ENCODE results near the gene UQCC2. TPM values are rescaled to one million over a fixed set of nuclear protein-coding genes. Genes with fewer than 3 reads are reported as not detected.

Gene UQCC2
- total and polyA plus RNA-seq, 2 donors (not counting 1 experiment from before 2014, with no cell fraction given) = 13.2 to 16.6 TPM

DNA sequence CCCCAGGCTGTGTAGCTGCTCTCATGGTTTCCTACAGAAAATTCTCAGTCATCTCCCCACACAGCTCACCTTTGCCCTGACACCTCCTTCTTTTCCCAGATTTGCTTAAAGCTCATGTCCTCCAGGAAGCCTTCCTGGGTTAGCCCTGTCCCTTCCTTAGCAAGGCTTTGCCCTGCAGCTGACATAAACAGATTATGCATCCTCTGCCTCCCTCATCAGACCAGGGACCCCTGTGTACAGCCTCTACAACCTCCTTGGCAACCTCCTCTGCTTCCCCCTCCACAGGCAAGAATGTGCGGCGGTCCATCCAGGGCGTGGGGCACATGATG, 39.8 kb downstream of the UQCC2 start:
- Histone ChIP-seq H3K79me2 (ENCODE audit: control insufficient read depth, insufficient read depth, low read length) (no peaks in the 10 kb centered on the region), H3K4me2 (replicated peaks; ENCODE audit: low read depth, low read length, poor library complexity, severe bottlenecking) (no peak overlapping the region), H3K4me3 (ENCODE audit: control extremely low read depth in 1 of 5, extremely low read depth in 1 of 5, insufficient read depth in 1 of 5, low read depth in 2 of 5, low read length in 4 of 5) (no peak overlapping the region), H3K4me1 (ENCODE audit: control insufficient read depth in 2 of 2, insufficient read depth in 2 of 2, low read length in 2 of 2) (peaks cover 0 to 19% of the 10 kb centered on the region in 2 donors), H2AFZ (ENCODE audit: insufficient read depth, low read depth, low read length, poor library complexity, severe bottlenecking) (no peak overlapping the region), H3K36me3 (replicated peaks in 1 of 2; ENCODE audit: control extremely low read depth in 1 of 2, control insufficient read depth in 1 of 2, extremely low read depth in 1 of 2, insufficient read depth in 2 of 2, low read length in 1 of 2) (peaks cover 0 to 84% of the 10 kb centered on the region in 2 experiments), H3K27ac (ENCODE audit: low read length in 2 of 2) (no peak overlapping the region), H3K9ac (ENCODE audit: low read length) (no peak overlapping the region), H3K9me3 (ENCODE audit: control extremely low read depth in 1 of 3, control insufficient read depth in 2 of 3, insufficient read depth in 1 of 3, low read length in 2 of 3) (peaks cover 0 to 3% (median 0%) of the 10 kb centered on the region in 3 donors), H3K27me3 (replicated peaks in 1 of 4; ENCODE audit: control extremely low read depth in 1 of 4, control insufficient read depth in 3 of 4, insufficient read depth in 4 of 4, low read length in 3 of 4) (no peaks in the 10 kb centered on the region), H4K20me1 (ENCODE audit: control insufficient read depth, insufficient read depth, low read length, poor library complexity, severe bottlenecking) (no peaks in the 10 kb centered on the region)
- Mint-ChIP-seq H3K4me3 (no peak overlapping the region), H3K27me3 (no peaks in the 10 kb centered on the region), H3K9me3 (ENCODE audit: insufficient read depth) (no peaks in the 10 kb centered on the region), H3K27ac (no peak overlapping the region), H3K4me1 (peaks cover 16% of the 10 kb centered on the region)
- intact Hi-C loops (cut with micrococcal nuclease) = no loop called here
- TF ChIP-seq, protein P1, sequence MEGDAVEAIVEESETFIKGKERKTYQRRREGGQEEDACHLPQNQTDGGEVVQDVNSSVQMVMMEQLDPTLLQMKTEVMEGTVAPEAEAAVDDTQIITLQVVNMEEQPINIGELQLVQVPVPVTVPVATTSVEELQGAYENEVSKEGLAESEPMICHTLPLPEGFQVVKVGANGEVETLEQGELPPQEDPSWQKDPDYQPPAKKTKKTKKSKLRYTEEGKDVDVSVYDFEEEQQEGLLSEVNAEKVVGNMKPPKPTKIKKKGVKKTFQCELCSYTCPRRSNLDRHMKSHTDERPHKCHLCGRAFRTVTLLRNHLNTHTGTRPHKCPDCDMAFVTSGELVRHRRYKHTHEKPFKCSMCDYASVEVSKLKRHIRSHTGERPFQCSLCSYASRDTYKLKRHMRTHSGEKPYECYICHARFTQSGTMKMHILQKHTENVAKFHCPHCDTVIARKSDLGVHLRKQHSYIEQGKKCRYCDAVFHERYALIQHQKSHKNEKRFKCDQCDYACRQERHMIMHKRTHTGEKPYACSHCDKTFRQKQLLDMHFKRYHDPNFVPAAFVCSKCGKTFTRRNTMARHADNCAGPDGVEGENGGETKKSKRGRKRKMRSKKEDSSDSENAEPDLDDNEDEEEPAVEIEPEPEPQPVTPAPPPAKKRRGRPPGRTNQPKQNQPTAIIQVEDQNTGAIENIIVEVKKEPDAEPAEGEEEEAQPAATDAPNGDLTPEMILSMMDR (IDR thresholded peaks at IDR 0.05) = no peak
- TF ChIP-seq EZH2 (IDR thresholded peaks at IDR 0.05; ENCODE audit: borderline replicate concordance, insufficient read depth, low read depth, low read length, poor library complexity, severe bottlenecking) = no peak
- ATAC-seq (ENCODE audit: low read depth) (no peak), DNase-seq (no peak)
- POLR2A ChIA-PET = interaction anchor here (0.6 kb wide), 1 partner anchor 40 kb away, joined by 6 read pairs; no protein-coding TSS in a partner anchor
- WGBS (ENCODE audit: insufficient coverage) = 97% methylated on average over 3 of the region's 3 CpGs
- CTCF ChIA-PET = no interaction called here

GRCh38 chr6:33670971-33671743, 40.3 kb downstream of the UQCC2 start:
- Histone ChIP-seq H3K27ac (ENCODE audit: low read length in 2 of 2) (no peak overlapping the region), H3K4me2 (replicated peaks; ENCODE audit: low read depth, low read length, poor library complexity, severe bottlenecking) (no peak overlapping the region), H3K36me3 (replicated peaks in 1 of 2; ENCODE audit: control extremely low read depth in 1 of 2, control insufficient read depth in 1 of 2, extremely low read depth in 1 of 2, insufficient read depth in 2 of 2, low read length in 1 of 2) (peaks cover 0 to 84% of the 10 kb centered on the region in 2 experiments), H3K9ac (ENCODE audit: low read length) (no peak overlapping the region), H3K27me3 (replicated peaks in 1 of 4; ENCODE audit: control extremely low read depth in 1 of 4, control insufficient read depth in 3 of 4, insufficient read depth in 4 of 4, low read length in 3 of 4) (no peaks in the 10 kb centered on the region), H3K4me1 (ENCODE audit: control insufficient read depth in 2 of 2, insufficient read depth in 2 of 2, low read length in 2 of 2) (peaks cover 0 to 19% of the 10 kb centered on the region in 2 donors), H2AFZ (ENCODE audit: insufficient read depth, low read depth, low read length, poor library complexity, severe bottlenecking) (no peak overlapping the region), H4K20me1 (ENCODE audit: control insufficient read depth, insufficient read depth, low read length, poor library complexity, severe bottlenecking) (no peaks in the 10 kb centered on the region), H3K9me3 (ENCODE audit: control extremely low read depth in 1 of 3, control insufficient read depth in 2 of 3, insufficient read depth in 1 of 3, low read length in 2 of 3) (peaks cover 0 to 3% (median 0%) of the 10 kb centered on the region in 3 donors), H3K79me2 (ENCODE audit: control insufficient read depth, insufficient read depth, low read length) (no peaks in the 10 kb centered on the region), H3K4me3 (ENCODE audit: control extremely low read depth in 1 of 5, extremely low read depth in 1 of 5, insufficient read depth in 1 of 5, low read depth in 2 of 5, low read length in 4 of 5) (no peak overlapping the region)
- no peak for TF ChIP-seq EZH2 (IDR thresholded peaks at IDR 0.05; ENCODE audit: borderline replicate concordance, insufficient read depth, low read depth, low read length, poor library complexity, severe bottlenecking)
- TF ChIP-seq, protein P1 (IDR thresholded peaks at IDR 0.05) = no peak
- intact Hi-C loops (cut with micrococcal nuclease) = no loop called here
- H3K27me3 Mint-ChIP-seq = no peaks in the 10 kb centered on the region
- H3K4me3 Mint-ChIP-seq = no peak overlapping the region
- no peak overlapping the region for H3K27ac Mint-ChIP-seq
- 95% methylated on average over 28 of the region's 30 CpGs for WGBS (ENCODE audit: insufficient coverage)
- no peaks in the 10 kb centered on the region for H3K9me3 Mint-ChIP-seq (ENCODE audit: insufficient read depth)
- CTCF ChIA-PET = interaction anchor here (1.7 kb wide), 1 partner anchor 29 kb away, joined by 5 read pairs; no protein-coding TSS in a partner anchor
- ATAC-seq (ENCODE audit: low read depth) (no peak), DNase-seq (no peak)
- POLR2A ChIA-PET = interaction anchor here (0.6 kb wide), 1 partner anchor 39 kb away, joined by 6 read pairs; no protein-coding TSS in a partner anchor
- peaks cover 16% of the 10 kb centered on the region for H3K4me1 Mint-ChIP-seq

All from B cell (primary cell).